Neural progenitor cell (in vitro differentiated cells): ENCODE measurements around the gene ATG16L2.

Experiments
- CTCF ChIP-seq: fragments of 200-600 bp; sonication (generic); IDR thresholded peaks from 2 replicates; pipeline ENCODE4 v1.5.1; 2017; ENCODE audit warnings: antibody characterized with exemption, mild to moderate bottlenecking
- EZH2 ChIP-seq: fragments of 200-600 bp; sonication (generic); IDR thresholded peaks from 2 replicates; pipeline ENCODE4 v1.6.1; 2017; ENCODE audit warnings: antibody characterized with exemption, mild to moderate bottlenecking, moderate library complexity
- EZH2phosphoT487 ChIP-seq: fragments of 200-600 bp; sonication (generic); IDR thresholded peaks from 2 replicates; pipeline ENCODE4 v1.6.1; 2017; ENCODE audit warnings: antibody characterized with exemption

GRCh38 chr11:72778535-72779494, 35.4 kb upstream of the ATG16L2 start:
- no peak for TF ChIP-seq CTCF
- TF ChIP-seq EZH2, result no peak
- TF ChIP-seq EZH2phosphoT487, result no peak
